SK-N-SH (cell line): ENCODE results near the gene LTBP1.

Experiments
- CTCF ChIP-seq: fragments of 200-600 bp; sonication (generic); IDR thresholded peaks from 2 replicates; pipeline ENCODE4 v1.6.1; 2017; ENCODE audit warnings: antibody characterized with exemption, mild to moderate bottlenecking, moderate library complexity
- ELF1 ChIP-seq: IDR thresholded peaks from 2 replicates; pipeline ENCODE4 v1.4.0; 2012
- EP300 ChIP-seq, 2 experiments: IDR thresholded peaks; 2 replicates each; pipeline versions ENCODE4 v1.4.0 to v1.6.1; 2012; ENCODE audit warnings: borderline replicate concordance in 1 of 2, low read depth in 1 of 2, low read length in 1 of 2
- FOXM1 ChIP-seq: IDR thresholded peaks from 2 replicates; pipeline ENCODE4 v1.4.0; 2012; ENCODE audit warnings: low read depth, mild to moderate bottlenecking
- GABPA ChIP-seq: IDR thresholded peaks from 2 replicates; pipeline ENCODE4 v1.4.0; 2012; ENCODE audit warnings: low read depth, mild to moderate bottlenecking
- MXI1 ChIP-seq: IDR thresholded peaks from 2 replicates; pipeline ENCODE4 v1.6.1; 2012; ENCODE audit warnings: mild to moderate bottlenecking, low read depth, low read length, improper control_type of control experiment
- POLR2AphosphoS5 ChIP-seq: IDR thresholded peaks from 2 replicates; pipeline ENCODE4 v1.6.1; 2012; ENCODE audit warnings: low read depth, low read length
- RAD21 ChIP-seq: IDR thresholded peaks from 2 replicates; pipeline ENCODE4 v1.6.1; 2012; ENCODE audit warnings: mild to moderate bottlenecking, low read length
- TEAD4 ChIP-seq: IDR thresholded peaks from 2 replicates; pipeline ENCODE4 v1.4.0; 2012; ENCODE audit warnings: mild to moderate bottlenecking, borderline replicate concordance; ENCODE audit not compliant: insufficient read depth
- USF2 ChIP-seq: fragments of 150-350 bp; IDR thresholded peaks from 2 replicates; pipeline ENCODE4 v1.6.1; 2017; ENCODE audit warnings: antibody characterized with exemption, low read length, low read depth, borderline replicate concordance
- YY1 ChIP-seq: IDR thresholded peaks from 2 replicates; pipeline ENCODE4 v1.4.0; 2012; ENCODE audit warnings: low read depth, mild to moderate bottlenecking
- ZBTB33 ChIP-seq: IDR thresholded peaks from 2 replicates; pipeline ENCODE4 v1.4.0; 2012; ENCODE audit warnings: low read depth, borderline replicate concordance

DNA sequence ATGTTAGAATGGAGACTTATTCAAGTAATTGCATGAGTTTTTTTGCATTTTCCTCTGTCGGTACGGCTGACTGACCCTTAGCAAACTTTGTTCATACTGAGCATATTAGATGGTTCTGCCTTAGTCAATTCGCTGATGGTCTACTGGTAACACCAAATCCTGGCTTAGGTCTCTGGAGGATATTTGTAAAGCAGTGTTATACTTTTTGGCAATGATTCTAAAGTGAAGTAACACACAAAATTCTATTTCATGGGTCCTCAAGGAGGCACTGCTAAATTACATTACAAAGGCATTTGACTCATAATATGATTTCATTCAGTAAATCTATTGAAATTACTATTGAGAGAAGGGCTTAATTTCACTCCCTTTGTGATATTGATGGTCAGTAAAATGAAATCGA is 282.9 kb downstream of the LTBP1 start:
- TF ChIP-seq RAD21 (no peak), CTCF (peak; percentile 28; the same call in 1 of the 2 replicates), GABPA (no peak), ZBTB33 (no peak), FOXM1 (no peak), USF2 (no peak), EP300 (IDR thresholded peaks at IDR 0.05; ENCODE audit: borderline replicate concordance in 1 of 2, low read depth in 1 of 2, low read length in 1 of 2) (no peak), ELF1 (no peak), MXI1 (no peak), POLR2AphosphoS5 (no peak), TEAD4 (no peak), YY1 (no peak)
